Keratinocyte (primary cell): ENCODE results near the gene CNEP1R1. TPM values are rescaled to one million over a fixed set of nuclear protein-coding genes. Genes with fewer than 3 reads are reported as not detected.

Experiments
- DNase-seq: peaks from one replicate; pipeline ENCODE4 v3.0.0-alpha.2; 2011; ENCODE audit warnings: low read depth, missing footprints, low spot score
- FAIRE-seq: peaks from 2 replicates; lab custom pipeline; 2011; peaks lifted over from hg19 to GRCh38; lab: Jason Lieb, UNC
- H2AFZ ChIP-seq: 2 replicates; pipeline ENCODE4 v1.6.0; 2012; ENCODE audit warnings: low read length, control low read depth, inconsistent platforms; ENCODE audit not compliant: control insufficient read depth
- H3K27ac ChIP-seq: 2 replicates; pipeline ENCODE4 v1.5.1; 2011; ENCODE audit warnings: low read length; ENCODE audit not compliant: control insufficient read depth, insufficient read depth
- H3K27me3 ChIP-seq: 3 replicates; pipeline ENCODE4 v1.6.0; 2011; ENCODE audit warnings: low read length; ENCODE audit not compliant: control insufficient read depth, insufficient read depth; ENCODE audit errors: extremely low read depth
- H3K36me3 ChIP-seq, 2 experiments: 2 replicates in 1 of 2; 3 replicates in 1 of 2; pipeline ENCODE4 v1.5.1; 2011; ENCODE audit warnings: low read length in 2 of 2, mild to moderate bottlenecking in 1 of 2; ENCODE audit not compliant: control insufficient read depth in 2 of 2, insufficient read depth in 2 of 2; ENCODE audit errors: extremely low read depth in 1 of 2
- H3K4me1 ChIP-seq: 3 replicates; pipeline ENCODE4 v1.5.1; 2011; ENCODE audit warnings: low read length; ENCODE audit not compliant: control insufficient read depth, insufficient read depth; ENCODE audit errors: extremely low read depth
- H3K4me2 ChIP-seq: 3 replicates; pipeline ENCODE4 v1.6.0; 2011; ENCODE audit warnings: low read depth, low read length; ENCODE audit not compliant: control insufficient read depth, insufficient read depth; ENCODE audit errors: extremely low read depth
- H3K4me3 ChIP-seq, 3 experiments: fragments of 200-600 bp in 1 of 3; sonication (generic) in 1 of 3; 2 replicates in 2 of 3; 3 replicates in 1 of 3; pipeline ENCODE4 v1.5.1; 2011 to 2016; ENCODE audit warnings: low read length in 3 of 3, mild to moderate bottlenecking in 3 of 3, control low read depth in 2 of 3, inconsistent platforms in 1 of 3, low read depth in 1 of 3, mixed read lengths in 1 of 3, mixed run types in 1 of 3, moderate library complexity in 1 of 3; ENCODE audit not compliant: control insufficient read depth in 2 of 3, insufficient read depth in 2 of 3; ENCODE audit errors: extremely low read depth in 1 of 3
- H3K79me2 ChIP-seq: 2 replicates; pipeline ENCODE4 v1.6.0; 2012; ENCODE audit warnings: low read length; ENCODE audit not compliant: control insufficient read depth, insufficient read depth
- H3K9ac ChIP-seq: 3 replicates; pipeline ENCODE4 v1.6.0; 2011; ENCODE audit warnings: low read length; ENCODE audit not compliant: control insufficient read depth, insufficient read depth; ENCODE audit errors: extremely low read depth
- H3K9me1 ChIP-seq: 3 replicates; pipeline ENCODE4 v1.6.0; 2011; ENCODE audit warnings: low read length; ENCODE audit not compliant: control insufficient read depth, insufficient read depth; ENCODE audit errors: extremely low read depth
- H3K9me3 ChIP-seq: 2 replicates; pipeline ENCODE4 v1.5.1; 2012; ENCODE audit warnings: low read depth, low read length; ENCODE audit not compliant: control insufficient read depth
- H4K20me1 ChIP-seq: 3 replicates; pipeline ENCODE4 v1.6.0; 2011; ENCODE audit warnings: low read length; ENCODE audit not compliant: control insufficient read depth, insufficient read depth; ENCODE audit errors: extremely low read depth
- EZH2 ChIP-seq: IDR thresholded peaks from one replicate; pipeline ENCODE4 v1.6.1; 2012; ENCODE audit warnings: inconsistent platforms, mild to moderate bottlenecking, low read length, moderate library complexity
- dilution Hi-C: fragments of 300-500 bp; cut with MboI; formaldehyde crosslinking; loops from one replicate; pipeline ENCODE4 v1.7.0; 2020; ENCODE audit warnings: low sequenced_read_pairs; ENCODE audit not compliant: extremely low pct_ligation_motif_present
- polyA plus RNA-seq, 5 experiments: library from polyadenylated mRNA; depleted of rRNA in 3 of 5; stranded (reverse) in 3 of 5; stranded (forward) in 1 of 5; unstranded in 1 of 5; fragments of >200 nt; gene quantifications; 1 replicate in 1 of 5; 2 replicates in 3 of 5; 3 replicates in 1 of 5; pipeline versions ENCODE4 v1.2.1 to v1.2.3, GENCODE V29; 2011 to 2012; ENCODE audit warnings: missing spikeins in 2 of 5, low read depth in 1 of 5, low replicate concordance in 1 of 5
- TF ChIP-seq, protein P1 (sequence below), 3 experiments: IDR thresholded peaks in 1 of 3; conservative IDR thresholded peaks in 1 of 3; optimal IDR thresholded peaks in 1 of 3; 2 replicates in 2 of 3; 3 replicates in 1 of 3; pipeline versions ENCODE3 to v1.5.1; 2011; ENCODE audit warnings: low read length in 3 of 3, mild to moderate bottlenecking in 3 of 3, moderate library complexity in 2 of 3, control low read depth in 1 of 3, inconsistent platforms in 1 of 3; ENCODE audit not compliant: insufficient read depth in 2 of 3; ENCODE audit errors: extremely low read depth in 1 of 3

CNEP1R1 gene
- polyA plus RNA-seq, 1 donor (not counting 4 experiments of a cell fraction or from before 2014, with no cell fraction given): 28.5 TPM

DNA sequence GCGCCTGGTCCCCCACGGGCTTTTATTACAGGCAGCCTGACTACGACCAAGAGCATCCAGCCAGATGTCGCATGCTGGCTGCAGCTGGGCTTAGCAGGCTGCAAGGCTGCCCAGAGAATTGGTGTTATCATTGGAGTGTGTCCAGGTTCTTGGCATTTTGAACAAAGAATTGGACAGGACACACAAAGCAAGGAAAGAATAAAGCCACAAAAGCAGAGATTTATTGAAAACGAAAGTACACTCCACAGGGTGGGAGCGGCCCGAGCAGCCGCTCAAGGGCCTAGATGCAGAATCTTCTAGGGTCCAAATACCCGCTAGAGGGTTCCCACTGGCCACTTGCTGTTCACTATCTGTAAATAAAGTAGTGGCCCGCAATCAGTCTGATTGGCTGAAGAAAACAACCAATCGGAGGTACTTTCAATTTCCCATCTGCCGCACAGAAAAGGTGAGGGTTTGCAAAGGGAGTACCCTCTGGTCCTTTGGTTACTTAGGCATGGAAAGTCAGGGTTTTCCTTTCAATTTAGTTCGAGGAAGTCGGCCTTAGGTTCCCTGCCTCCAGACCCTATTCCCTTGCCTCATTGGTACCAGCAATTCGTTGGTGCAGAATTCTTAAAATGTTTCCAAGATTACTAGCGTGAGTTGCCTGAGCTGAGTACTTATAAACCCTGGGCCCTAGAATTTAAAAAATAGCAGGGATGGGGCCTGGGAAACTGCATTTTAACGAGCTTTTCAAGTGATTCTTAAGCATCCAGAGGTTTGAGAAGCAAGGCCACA, 38.5 kb upstream of the CNEP1R1 start:
- Histone ChIP-seq H2AFZ (no peak overlapping the region), H3K36me3 (no peaks in the 10 kb centered on the region), H3K9me3 (no peaks in the 10 kb centered on the region), H3K4me1 (no peaks in the 10 kb centered on the region), H4K20me1 (no peaks in the 10 kb centered on the region), H3K27me3 (no peaks in the 10 kb centered on the region), H3K27ac (no peak overlapping the region), H3K79me2 (no peaks in the 10 kb centered on the region), H3K9ac (no peak overlapping the region), H3K9me1 (no peaks in the 10 kb centered on the region), H3K4me2 (no peak overlapping the region), H3K4me3 (no peak overlapping the region)
- no peak for TF ChIP-seq EZH2
- TF ChIP-seq, protein P1, sequence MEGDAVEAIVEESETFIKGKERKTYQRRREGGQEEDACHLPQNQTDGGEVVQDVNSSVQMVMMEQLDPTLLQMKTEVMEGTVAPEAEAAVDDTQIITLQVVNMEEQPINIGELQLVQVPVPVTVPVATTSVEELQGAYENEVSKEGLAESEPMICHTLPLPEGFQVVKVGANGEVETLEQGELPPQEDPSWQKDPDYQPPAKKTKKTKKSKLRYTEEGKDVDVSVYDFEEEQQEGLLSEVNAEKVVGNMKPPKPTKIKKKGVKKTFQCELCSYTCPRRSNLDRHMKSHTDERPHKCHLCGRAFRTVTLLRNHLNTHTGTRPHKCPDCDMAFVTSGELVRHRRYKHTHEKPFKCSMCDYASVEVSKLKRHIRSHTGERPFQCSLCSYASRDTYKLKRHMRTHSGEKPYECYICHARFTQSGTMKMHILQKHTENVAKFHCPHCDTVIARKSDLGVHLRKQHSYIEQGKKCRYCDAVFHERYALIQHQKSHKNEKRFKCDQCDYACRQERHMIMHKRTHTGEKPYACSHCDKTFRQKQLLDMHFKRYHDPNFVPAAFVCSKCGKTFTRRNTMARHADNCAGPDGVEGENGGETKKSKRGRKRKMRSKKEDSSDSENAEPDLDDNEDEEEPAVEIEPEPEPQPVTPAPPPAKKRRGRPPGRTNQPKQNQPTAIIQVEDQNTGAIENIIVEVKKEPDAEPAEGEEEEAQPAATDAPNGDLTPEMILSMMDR (optimal IDR thresholded peaks at IDR 0.05 in 1 of 3, IDR thresholded peaks at IDR 0.05 in 1 of 3, conservative IDR thresholded peaks at IDR 0.05 in 1 of 3; ENCODE audit: extremely low read depth in 1 of 3, insufficient read depth in 2 of 3, low read length in 3 of 3): no peak
- FAIRE-seq (no peak), DNase-seq (no peak)
- dilution Hi-C loops: no loop called here

DNA sequence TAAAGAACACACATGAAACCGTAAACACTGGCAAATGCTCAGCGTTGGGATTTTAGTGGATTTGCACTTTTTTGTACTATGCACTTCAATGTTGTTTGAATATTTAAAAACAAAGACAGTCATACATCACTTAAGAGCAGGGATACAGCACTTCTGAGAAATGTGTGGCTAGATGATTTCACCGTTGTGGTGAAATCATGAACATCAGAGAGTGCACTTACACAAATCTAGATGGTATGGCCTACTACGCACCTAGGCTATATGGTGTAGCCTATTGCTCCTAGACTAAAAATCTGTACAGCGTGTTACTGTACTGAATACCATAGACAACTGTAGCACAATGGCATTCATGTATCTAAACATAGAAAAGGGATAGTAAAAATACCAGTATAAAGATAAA, 37.6 kb upstream of the CNEP1R1 start:
- FAIRE-seq: no peak
- no peak for DNase-seq
- dilution Hi-C loops: no loop called here

More for the DNA sequence above, 37.6 kb upstream of the CNEP1R1 start:
- Histone ChIP-seq H2AFZ (no peak overlapping the region), H3K9me1 (no peaks in the 10 kb centered on the region), H3K4me2 (no peak overlapping the region), H3K79me2 (no peaks in the 10 kb centered on the region), H4K20me1 (no peaks in the 10 kb centered on the region), H3K4me1 (no peaks in the 10 kb centered on the region), H3K27ac (no peak overlapping the region), H3K9ac (no peak overlapping the region), H3K27me3 (no peaks in the 10 kb centered on the region), H3K36me3 (no peaks in the 10 kb centered on the region), H3K4me3 (no peak overlapping the region), H3K9me3 (no peaks in the 10 kb centered on the region)
- no peak for TF ChIP-seq EZH2
- TF ChIP-seq, protein P1 (optimal IDR thresholded peaks at IDR 0.05 in 1 of 3, IDR thresholded peaks at IDR 0.05 in 1 of 3, conservative IDR thresholded peaks at IDR 0.05 in 1 of 3; ENCODE audit: extremely low read depth in 1 of 3, insufficient read depth in 2 of 3, low read length in 3 of 3): no peak
